Raji (cell line): Measurements from ENCODE around the gene PRXL2A.

Source experiments
- POLR2A ChIP-seq: IDR thresholded peaks from 2 replicates; pipeline ENCODE4 v1.6.1; 2011; ENCODE audit warnings: low read depth, low read length, control low read depth; ENCODE audit not compliant: insufficient read depth

PRXL2A gene

GRCh38 chr10:80408242-80409101 is at the start of gene PRXL2A:
Gene PRXL2A (plus strand): TSS chr10:80408551. CDS start chr10:80420468, 11,917 bp downstream.
- peak; percentile 59 for TF ChIP-seq POLR2A

GRCh38 chr10:80359644-80360043 is 48.7 kb upstream of the PRXL2A start:
- TF ChIP-seq POLR2A: no peak

DNA sequence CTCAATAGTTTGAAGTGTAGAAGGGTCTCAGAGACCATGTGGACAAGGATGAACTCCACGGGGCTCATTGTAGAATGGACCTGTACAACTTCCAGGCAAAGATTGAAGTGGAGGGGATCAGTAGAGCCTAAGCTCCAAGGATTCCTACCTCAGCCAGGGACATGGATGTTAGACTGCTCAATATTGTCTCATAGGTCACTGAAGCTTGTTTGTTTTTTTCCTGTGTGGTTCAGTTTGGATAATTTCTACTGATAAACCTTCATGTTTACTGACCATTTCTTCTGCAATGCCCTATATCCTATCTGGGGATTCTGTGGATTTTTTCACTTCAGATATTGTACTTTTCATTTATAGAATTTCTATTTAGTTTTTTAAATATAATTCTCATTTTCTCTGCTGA is 42.8 kb upstream of the PRXL2A start:
- no peak for TF ChIP-seq POLR2A

DNA sequence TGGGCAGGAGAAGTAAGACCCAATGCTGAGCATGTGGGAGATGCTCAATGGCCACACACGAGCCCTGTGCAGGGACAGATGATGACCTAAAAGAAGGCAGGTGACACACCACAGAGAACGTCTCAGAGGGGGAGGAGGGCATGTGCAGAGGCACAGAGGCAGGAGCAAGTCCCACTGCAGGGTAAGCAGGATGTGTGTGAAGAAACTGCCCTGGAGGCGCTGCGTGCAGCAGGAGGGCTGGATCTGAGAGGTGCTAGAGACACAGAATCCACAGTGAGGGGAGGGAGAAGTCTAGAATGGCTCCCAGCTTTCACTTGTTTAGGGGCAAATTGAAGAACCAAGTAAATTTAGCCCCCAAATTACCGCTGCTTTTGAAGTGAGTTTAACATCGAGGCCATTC is 36.9 kb upstream of the PRXL2A start:
- no peak for TF ChIP-seq POLR2A

DNA sequence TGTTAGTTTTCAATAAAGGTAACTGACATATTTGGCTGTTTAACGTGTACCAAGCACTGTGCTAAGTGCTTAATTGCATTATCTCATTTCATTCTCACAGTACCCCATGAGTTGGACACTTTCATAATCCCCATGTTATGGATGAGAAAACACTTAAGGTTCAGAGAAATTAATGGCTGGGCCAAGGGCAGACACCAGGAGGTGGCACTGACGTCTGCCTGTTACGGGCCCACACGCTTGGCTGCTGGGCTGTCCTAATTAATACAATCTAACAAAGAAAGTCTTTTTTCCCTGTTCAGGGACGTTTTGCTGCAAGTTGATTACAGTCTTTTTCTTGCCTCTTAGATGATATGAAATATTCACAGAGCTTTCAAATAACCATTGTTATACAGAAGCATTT is 35.7 kb upstream of the PRXL2A start:
- TF ChIP-seq POLR2A: no peak

- TF ChIP-seq POLR2A: no peak
Measured at GRCh38 chr10:80373502-80373901, 34.8 kb upstream of the PRXL2A start.

DNA sequence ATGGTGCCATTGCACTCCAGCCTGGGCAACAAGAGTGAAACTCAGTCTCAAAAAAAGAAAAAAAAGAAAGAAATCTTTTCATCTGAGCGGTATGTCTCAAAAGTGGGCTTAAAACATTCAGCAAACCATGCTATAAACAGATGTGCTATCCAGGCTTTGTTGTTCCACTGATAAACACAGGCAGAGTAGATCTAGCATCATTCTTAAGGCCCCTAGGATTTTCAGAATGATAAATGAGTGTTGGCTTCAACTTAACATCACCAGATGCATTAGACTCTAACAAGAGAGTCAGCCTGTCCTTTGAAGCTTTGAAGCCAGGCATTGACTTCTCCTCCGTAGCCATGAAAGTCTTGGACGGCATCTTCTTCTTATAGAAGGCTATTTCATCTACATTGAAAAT is 28.6 kb upstream of the PRXL2A start:
- no peak for TF ChIP-seq POLR2A

- no peak for TF ChIP-seq POLR2A
Measured at GRCh38 chr10:80380185-80380584, 28.2 kb upstream of the PRXL2A start.

DNA sequence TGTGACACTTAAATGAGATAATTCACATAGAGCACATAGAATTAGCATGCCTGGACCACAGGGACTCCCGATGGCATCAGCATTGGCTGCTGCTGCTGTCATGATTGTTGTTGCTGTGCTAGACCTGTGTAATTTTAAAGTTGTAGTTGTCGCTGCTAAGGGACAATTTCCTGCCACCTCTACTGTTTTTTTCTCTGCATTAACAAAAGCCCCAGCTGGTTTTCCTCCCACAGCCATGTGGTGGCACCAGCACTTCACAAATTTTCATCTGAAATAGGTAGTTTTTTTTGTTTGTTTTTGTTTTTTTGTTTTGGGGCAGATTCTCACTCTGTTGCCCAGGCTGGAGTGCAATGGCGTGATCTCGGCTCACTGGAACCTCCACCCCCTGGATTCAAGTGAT is 25.4 kb upstream of the PRXL2A start:
- TF ChIP-seq POLR2A: no peak

GRCh38 chr10:80390740-80391139 is 17.6 kb upstream of the PRXL2A start:
- TF ChIP-seq POLR2A: no peak

- no peak for TF ChIP-seq POLR2A
Measured at GRCh38 chr10:80392250-80392649, 16.1 kb upstream of the PRXL2A start.

- TF ChIP-seq POLR2A: no peak
Measured at GRCh38 chr10:80394358-80394916, 13.9 kb upstream of the PRXL2A start.

DNA sequence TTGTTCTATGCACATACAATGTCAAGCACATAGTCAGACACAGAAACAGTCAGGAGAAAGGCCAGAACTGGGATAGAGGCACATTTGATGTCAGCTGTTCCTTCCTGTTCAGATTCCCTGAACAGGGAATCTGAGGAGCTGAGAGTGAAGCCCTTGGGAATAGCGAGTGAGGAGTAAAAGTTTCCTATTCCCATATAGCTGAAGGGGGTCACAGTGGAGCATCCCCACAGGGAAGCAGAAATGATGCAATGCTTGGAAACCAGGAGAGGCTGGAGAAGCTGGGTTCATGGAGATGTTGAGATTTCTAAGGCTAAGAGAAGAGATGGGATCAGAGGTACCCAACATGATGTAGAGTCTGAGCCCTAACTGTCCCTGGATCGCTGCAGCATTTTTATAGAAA is 11.3 kb upstream of the PRXL2A start:
- no peak for TF ChIP-seq POLR2A

DNA sequence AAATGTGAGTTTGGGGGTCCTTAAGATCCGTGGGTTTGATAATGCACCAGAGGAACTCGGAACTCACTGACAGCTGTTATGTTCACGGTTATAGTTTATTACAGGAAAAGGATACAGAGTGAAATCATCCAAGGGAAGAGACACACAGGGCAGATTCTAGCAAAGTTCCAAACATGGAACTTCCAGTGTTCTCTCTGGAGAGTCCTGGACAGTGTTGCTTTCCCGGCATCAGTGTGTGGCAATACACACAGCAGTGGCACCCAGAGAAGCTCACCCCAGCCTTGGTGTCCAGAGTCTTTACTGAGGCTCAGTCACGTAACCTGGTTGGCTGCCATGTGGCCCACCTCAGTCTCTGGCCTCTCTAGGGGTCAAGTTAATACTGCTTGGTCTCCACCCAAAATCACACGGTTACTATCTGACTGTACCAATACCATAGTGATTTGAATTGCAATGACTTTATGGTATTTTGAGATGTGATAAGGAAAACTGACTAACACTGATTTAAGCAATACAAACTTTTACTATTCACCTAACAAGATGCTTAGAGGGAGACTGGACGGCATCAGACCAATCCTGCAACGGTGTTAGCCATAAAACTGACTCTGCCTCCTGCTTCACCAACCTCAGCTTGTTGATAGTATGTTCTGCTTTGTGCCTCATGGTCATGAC is 8.1 kb upstream of the PRXL2A start:
- TF ChIP-seq POLR2A: no peak

DNA sequence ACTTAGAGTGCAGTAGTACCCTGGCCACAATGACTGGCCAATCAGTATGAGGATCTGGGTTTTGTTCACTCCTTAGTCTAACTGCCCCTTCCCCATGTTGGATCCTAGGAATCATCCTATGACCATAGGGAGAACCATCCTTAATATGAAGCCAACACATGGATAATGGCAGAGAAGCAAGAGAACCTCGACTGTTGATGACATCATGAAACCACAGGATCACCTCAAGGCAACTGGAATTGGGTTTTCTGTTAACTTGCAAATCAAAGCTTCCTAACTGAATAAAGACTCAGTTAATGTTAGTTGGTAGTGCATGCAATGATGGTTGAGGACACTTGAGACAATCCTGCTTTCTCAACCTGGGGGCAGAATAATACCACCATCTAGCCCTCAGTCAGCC is 3.3 kb upstream of the PRXL2A start:
- no peak for TF ChIP-seq POLR2A

- no peak for TF ChIP-seq POLR2A
Measured at GRCh38 chr10:80405626-80406025, 2.7 kb upstream of the PRXL2A start.
